ENCODE data around the gene MAPK12. TPM values are rescaled to one million over a fixed set of nuclear protein-coding genes. Genes with fewer than 3 reads are reported as not detected.

The MAPK12 gene
- total RNA-seq, 1 experiment from 2014 or later = 86.7 TPM

DNA sequence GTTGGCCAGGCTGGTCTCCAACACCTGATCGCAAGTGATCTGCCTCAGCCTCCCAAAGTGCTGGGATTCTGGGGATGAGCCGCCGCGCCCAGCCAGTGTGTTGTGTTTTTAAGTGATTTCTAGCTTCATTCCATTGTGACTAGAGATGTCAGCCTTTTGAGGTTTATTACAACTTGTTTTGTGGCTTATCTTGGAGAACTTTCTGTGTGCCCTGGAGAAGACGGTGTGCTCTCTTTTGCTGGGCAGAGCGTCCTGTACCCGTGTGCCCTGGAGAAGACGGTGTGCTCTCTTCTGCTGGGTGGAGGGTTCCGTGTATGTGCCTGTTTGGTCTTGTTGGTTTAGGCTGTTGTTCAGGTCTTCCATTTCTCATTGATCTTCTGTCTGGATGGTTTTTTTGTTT lies 48.2 kb downstream of the MAPK12 start:
- Histone ChIP-seq H3K9me2 (ENCODE audit: insufficient read depth) (no peaks in the 10 kb centered on the region), H3K4me3 (replicated peaks in 1 of 2; ENCODE audit: low read depth in 1 of 2, low read length in 2 of 2) (no peak overlapping the region), H3K79me2 (ENCODE audit: insufficient read depth, low read length) (peaks cover 17% of the 10 kb centered on the region; the same call in 1 of the 2 replicates), H2AFZ (ENCODE audit: low read depth, low read length, poor library complexity, severe bottlenecking) (no peak overlapping the region), H3K27ac (ENCODE audit: low read depth, low read length) (no peak overlapping the region), H3K4me1 (ENCODE audit: control insufficient read depth in 1 of 2, insufficient read depth in 2 of 2, low read length in 2 of 2) (no peaks in the 10 kb centered on the region), H3K4me2 (ENCODE audit: low read length) (no peak overlapping the region), H3K9me3 (ENCODE audit: control insufficient read depth in 1 of 2, insufficient read depth in 1 of 2, low read depth in 1 of 2, low read length in 2 of 2) (no peaks in the 10 kb centered on the region), H3K9ac (ENCODE audit: low read length) (no peak overlapping the region), H4K20me1 (ENCODE audit: insufficient read depth) (no peaks in the 10 kb centered on the region), H3K27me3 (ENCODE audit: insufficient read depth, low read length) (no peaks in the 10 kb centered on the region), H3K36me3 (ENCODE audit: control insufficient read depth in 1 of 2, insufficient read depth in 2 of 2, low read length in 2 of 2) (peaks cover 26 to 34% of the 10 kb centered on the region in 2 experiments)
- ChIA-PET CTCF (no interaction called here), RAD21 (ENCODE audit: low non-redundant PET in 1 of 2, low total read pairs in 2 of 2, uncharacterized antibody in 2 of 2, unreplicated experiment in 2 of 2) (no interaction called here), POLR2A (no interaction called here)
- intact Hi-C loops (cut with micrococcal nuclease) = no loop called here
- ATAC-seq (no peak), DNase-seq (ENCODE audit: low read depth, low spot score) (no peak)
- BruUV-seq (replicated peaks) = no TSS peak
- TF ChIP-seq YY1 (IDR thresholded peaks at IDR 0.05; ENCODE audit: extremely low read depth, insufficient replicate concordance, low read depth, low read length) (no peak), POLR2A (IDR thresholded peaks at IDR 0.05; ENCODE audit: borderline replicate concordance, extremely low read depth, insufficient read depth, insufficient read length) (no peak), EZH2phosphoT487 (IDR thresholded peaks at IDR 0.05; ENCODE audit: borderline replicate concordance) (no peak), ZNF274 (IDR thresholded peaks at IDR 0.05; ENCODE audit: low read depth, low read length) (no peak), EGR1 (IDR thresholded peaks at IDR 0.05; ENCODE audit: low read depth) (no peak), CBX3 (IDR thresholded peaks at IDR 0.05; ENCODE audit: low read depth) (no peak)

DNA sequence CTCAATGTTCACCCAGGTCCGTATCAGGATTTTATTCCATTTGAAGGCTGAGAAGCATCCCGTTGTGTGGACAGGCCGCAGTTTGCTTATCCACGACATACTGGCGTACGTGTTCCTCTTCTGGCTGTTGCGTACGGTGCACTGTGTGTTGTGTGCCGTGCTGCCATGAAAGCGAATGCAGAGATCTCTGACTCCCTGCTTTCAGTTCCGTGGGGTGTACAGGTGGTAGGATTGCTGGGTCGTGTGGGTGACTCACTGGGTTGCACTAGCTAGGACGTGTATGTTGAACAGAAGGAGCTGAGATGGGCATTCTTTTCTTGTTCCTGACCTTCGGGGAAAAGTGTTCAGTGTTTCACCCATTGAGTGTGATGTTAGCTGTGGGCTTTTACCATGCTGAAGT lies 50.3 kb downstream of the MAPK12 start:
- no peak overlapping the region for H3K27ac ChIP-seq (ENCODE audit: low read depth, low read length)
- DNase-seq (ENCODE audit: low read depth, low spot score) (no peak), ATAC-seq (no peak)
- no TSS peak for BruUV-seq (replicated peaks)
- no peaks in the 10 kb centered on the region for H3K9me2 ChIP-seq (ENCODE audit: insufficient read depth)
- intact Hi-C loops (cut with micrococcal nuclease) = no loop called here
- POLR2A ChIA-PET = no interaction called here
- CTCF ChIA-PET = interaction anchor here (0.9 to 1.2 kb wide), 2 partner anchors 62 kb away, joined by 3 to 5 read pairs; no protein-coding TSS in a partner anchor
- RAD21 ChIA-PET (ENCODE audit: low non-redundant PET in 1 of 2, low total read pairs in 2 of 2, uncharacterized antibody in 2 of 2, unreplicated experiment in 2 of 2) = no interaction called here
- no peaks in the 10 kb centered on the region for H4K20me1 ChIP-seq (ENCODE audit: insufficient read depth)
- peaks cover 0 to 14% of the 10 kb centered on the region in 2 experiments; a peak in 2 of 4 replicates for H3K4me1 ChIP-seq (ENCODE audit: control insufficient read depth in 1 of 2, insufficient read depth in 2 of 2, low read length in 2 of 2)
- H2AFZ ChIP-seq (ENCODE audit: low read depth, low read length, poor library complexity, severe bottlenecking) = no peak overlapping the region
- H3K36me3 ChIP-seq (ENCODE audit: control insufficient read depth in 1 of 2, insufficient read depth in 2 of 2, low read length in 2 of 2) = peaks cover 17 to 20% of the 10 kb centered on the region in 2 experiments
- peaks cover 17% of the 10 kb centered on the region; the same call in 1 of the 2 replicates for H3K79me2 ChIP-seq (ENCODE audit: insufficient read depth, low read length)
- H3K9ac ChIP-seq (ENCODE audit: low read length) = no peak overlapping the region
- no peaks in the 10 kb centered on the region for H3K27me3 ChIP-seq (ENCODE audit: insufficient read depth, low read length)
- H3K4me2 ChIP-seq (ENCODE audit: low read length) = no peak overlapping the region
- H3K4me3 ChIP-seq (replicated peaks in 1 of 2; ENCODE audit: low read depth in 1 of 2, low read length in 2 of 2) = no peak overlapping the region
- H3K9me3 ChIP-seq (ENCODE audit: control insufficient read depth in 1 of 2, insufficient read depth in 1 of 2, low read depth in 1 of 2, low read length in 2 of 2) = no peaks in the 10 kb centered on the region
- TF ChIP-seq RAD21 (IDR thresholded peaks at IDR 0.05; ENCODE audit: low read depth) (no peak), POLR2AphosphoS5 (IDR thresholded peaks at IDR 0.05; ENCODE audit: low read depth, low read length) (no peak), CBX3 (IDR thresholded peaks at IDR 0.05; ENCODE audit: low read depth) (no peak)
